RPMI8226 (cell line): ENCODE measurements around the gene TWIST1.

Source experiments
- DNase-seq: peaks from one replicate; pipeline ENCODE4 v3.0.0-alpha.2; 2015

TWIST1 gene

GRCh38 chr7:19094598-19095352 is 22.7 kb downstream of the TWIST1 start:
- DNase-seq: no peak

DNA sequence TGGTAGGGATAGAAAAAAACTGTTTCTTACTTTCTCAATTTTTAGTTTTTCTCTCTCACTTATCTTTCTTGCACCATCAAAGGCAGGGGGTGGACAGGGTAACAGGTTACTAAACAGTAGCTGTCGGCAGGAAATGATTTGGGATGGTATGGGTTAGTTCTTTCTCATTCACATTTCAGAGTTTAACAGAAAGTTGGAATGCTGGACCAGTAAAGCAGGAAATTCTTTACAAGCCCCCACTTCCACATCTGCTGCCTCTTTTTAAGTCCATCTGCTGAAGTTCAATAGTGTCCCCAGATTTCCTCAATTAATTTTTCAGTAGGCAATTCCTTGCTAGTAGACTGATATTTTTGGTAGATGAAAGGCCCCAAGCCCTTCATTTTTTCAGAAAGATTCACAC is 23.3 kb downstream of the TWIST1 start:
- DNase-seq: no peak

GRCh38 chr7:19091550-19092200 is 25.8 kb downstream of the TWIST1 start:
- DNase-seq: no peak

DNA sequence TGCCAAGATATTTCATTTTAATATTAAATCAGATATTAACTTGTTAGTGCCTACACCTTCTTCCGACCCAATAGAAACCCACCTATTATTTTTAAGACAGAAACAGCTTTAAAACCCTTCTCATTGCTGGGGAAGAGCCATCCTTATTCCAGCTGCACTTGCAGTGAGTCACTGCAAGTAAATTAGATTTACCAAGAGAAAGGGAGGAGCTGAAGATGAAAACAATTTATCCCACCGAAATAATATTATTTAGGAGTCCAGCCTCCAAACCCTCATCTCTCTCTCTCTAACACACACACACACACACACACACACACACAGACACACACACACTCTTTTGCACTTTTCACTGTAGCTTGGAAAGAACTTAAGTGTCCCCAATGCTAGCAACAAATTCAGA is 26.9 kb downstream of the TWIST1 start:
- DNase-seq: no peak

DNA sequence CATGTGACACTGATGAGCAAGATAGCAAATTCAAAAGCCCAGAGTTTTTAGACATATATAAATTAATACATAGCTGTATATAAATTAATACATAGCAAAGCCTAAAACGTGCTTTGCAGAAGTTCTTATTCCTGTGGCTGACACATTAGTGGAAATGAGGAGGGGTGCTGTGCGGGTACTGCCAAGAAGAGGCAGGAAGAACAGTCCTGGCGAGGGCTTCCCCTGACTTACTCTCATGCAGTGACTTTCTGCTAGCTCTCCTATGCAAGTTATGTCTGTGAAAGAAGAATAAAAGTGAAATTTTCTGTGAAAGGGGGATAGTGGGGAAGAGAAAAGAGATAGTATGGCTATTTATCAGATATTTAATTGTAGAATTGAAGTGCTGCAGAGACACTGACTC is 27.6 kb downstream of the TWIST1 start:
- DNase-seq: no peak

DNA sequence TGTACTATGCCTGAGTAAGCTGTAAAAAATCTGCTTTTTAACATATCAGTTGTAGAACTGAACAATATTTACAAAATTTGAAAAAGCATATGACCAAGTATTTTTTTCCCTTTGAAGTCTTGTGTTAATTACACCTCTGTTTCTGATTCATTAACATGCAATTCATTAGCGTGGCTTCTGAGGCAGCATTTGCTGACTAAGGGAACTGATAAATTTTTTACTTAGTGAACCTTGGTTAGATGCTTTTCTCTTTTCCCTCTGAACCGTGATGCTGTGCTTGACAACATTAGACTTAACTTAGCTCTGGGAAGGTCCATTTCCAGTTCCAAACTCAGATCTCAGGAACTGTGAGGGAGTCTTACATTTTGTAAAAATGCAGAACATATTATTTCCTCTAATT is 28.1 kb downstream of the TWIST1 start:
- no peak for DNase-seq

DNA sequence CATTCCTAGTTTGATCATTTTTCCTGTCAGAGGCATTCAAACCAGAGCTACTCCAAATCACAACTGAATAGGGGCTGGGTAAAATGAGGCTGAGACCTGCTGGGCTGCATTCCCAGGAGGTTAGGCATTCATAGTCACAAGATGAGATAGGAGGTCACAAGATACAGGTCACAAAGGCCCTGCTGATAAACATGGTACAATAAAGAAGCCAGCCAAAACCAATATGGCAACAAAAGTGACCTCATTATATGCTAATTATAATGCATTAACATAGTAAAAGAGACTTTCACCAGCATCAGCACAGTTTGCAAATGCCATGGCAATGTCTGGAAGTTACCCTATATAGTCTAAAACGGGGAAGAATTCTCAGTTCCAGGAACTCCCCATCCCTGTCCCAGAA is 37.3 kb downstream of the TWIST1 start:
- no peak for DNase-seq

GRCh38 chr7:19079066-19079465 is 38.4 kb downstream of the TWIST1 start:
- DNase-seq: no peak

DNA sequence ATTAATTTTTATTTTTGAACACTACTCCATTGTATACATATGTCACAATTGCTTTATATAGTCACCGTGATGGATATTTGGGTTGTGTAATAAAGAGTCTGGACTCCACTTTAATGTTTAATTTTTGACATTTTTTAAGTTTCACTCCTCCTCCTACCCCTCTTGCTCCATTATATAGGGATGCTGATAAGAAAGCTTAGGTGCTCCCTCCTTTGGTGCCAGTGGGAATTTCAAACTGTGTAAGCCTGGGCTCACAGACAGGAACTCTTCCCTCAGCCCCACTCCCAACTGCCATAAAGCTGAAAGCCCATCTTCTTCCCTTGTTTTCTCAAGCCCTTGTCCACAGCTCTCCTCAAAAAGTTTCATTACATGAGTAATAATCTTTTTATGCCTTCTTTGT is 47.6 kb downstream of the TWIST1 start:
- DNase-seq: no peak

DNA sequence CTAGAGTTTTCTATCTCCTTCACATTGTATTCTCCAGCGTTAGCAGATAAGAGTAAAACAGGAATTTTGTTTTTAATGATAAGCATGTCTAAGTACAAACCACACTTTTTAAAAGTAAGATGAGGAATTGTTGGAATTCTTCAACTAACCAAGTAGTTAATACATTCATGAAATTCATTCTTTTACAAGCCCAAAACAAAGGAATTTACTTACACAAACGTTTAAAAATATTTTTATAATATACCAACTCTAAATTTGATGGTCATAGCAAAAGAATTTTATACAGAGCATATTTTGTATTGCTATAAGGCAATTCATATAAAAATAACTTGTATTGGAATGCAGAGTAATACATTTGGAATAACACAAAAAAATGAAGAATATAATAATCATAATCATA is 51.3 kb downstream of the TWIST1 start:
- DNase-seq: no peak
